ENCODE data around the gene ZNF740.

The ZNF740 gene

GRCh38 chr12:53145383-53146260 is 34.9 kb upstream of the ZNF740 start (continued):
- TF ChIP-seq ZBTB48 (tag by site-specific recombination; IDR thresholded peaks at IDR 0.05) (no peak), ZNF175 (tag by site-specific recombination; IDR thresholded peaks at IDR 0.05) (no peak), ZNF629 (tag by site-specific recombination; IDR thresholded peaks at IDR 0.05) (no peak), WT1 (tag by site-specific recombination; IDR thresholded peaks at IDR 0.05) (no peak)

GRCh38 chr12:53147181-53147580 is 33.3 kb upstream of the ZNF740 start:
- TF ChIP-seq ZNF335 (tag by site-specific recombination; conservative IDR thresholded peaks at IDR 0.05) (no peak), ZNF558 (tag by site-specific recombination; IDR thresholded peaks at IDR 0.05) (no peak), KLF8 (tag by site-specific recombination; IDR thresholded peaks at IDR 0.05) (no peak), ZNF148 (tag by site-specific recombination; IDR thresholded peaks at IDR 0.05; ENCODE audit: borderline replicate concordance) (no peak), ZNF544 (tag by site-specific recombination; IDR thresholded peaks at IDR 0.05) (no peak), ZNF155 (tag by site-specific recombination; IDR thresholded peaks at IDR 0.05) (no peak), ZNF670 (tag by site-specific recombination; IDR thresholded peaks at IDR 0.05; ENCODE audit: low read depth) (no peak)
- H3K9me3 ChIP-seq (ENCODE audit: control insufficient read depth, insufficient read depth, low read depth, low read length), result no peaks in the 10 kb centered on the region
- ChIA-PET POLR2A (interaction anchor here (1.0 kb wide), 1 partner anchor 68 kb away, joined by 6 read pairs; the partner anchor contains the start of gene SPRYD3), CTCF (interaction anchor here (0.6 to 0.8 kb wide), 2 partner anchors 26 to 86 kb away, joined by 3 to 4 read pairs; no protein-coding TSS in a partner anchor)
- H3K4me1 ChIP-seq (ENCODE audit: control insufficient read depth, insufficient read depth, low read length), result no peaks in the 10 kb centered on the region
- no peaks in the 10 kb centered on the region for H3K36me3 ChIP-seq (ENCODE audit: control insufficient read depth in 2 of 2, insufficient read depth in 1 of 2, low read length in 2 of 2)
- H3K4me3 ChIP-seq (ENCODE audit: low read depth, low read length), result no peak overlapping the region
- no peak overlapping the region for H3K27ac ChIP-seq (ENCODE audit: extremely low read depth, low read depth, low read length)

- POLR2A ChIA-PET, result no interaction called here
- CTCF ChIA-PET, result no interaction called here
Measured at GRCh38 chr12:53147653-53148052, 32.9 kb upstream of the ZNF740 start.

GRCh38 chr12:53151039-53151438 is 29.5 kb upstream of the ZNF740 start:
- ChIA-PET POLR2A (interaction anchor here (1.3 kb wide), 1 partner anchor 21 kb away, joined by 3 read pairs; no protein-coding TSS in a partner anchor), CTCF (interaction anchor here (0.6 to 1.3 kb wide), 2 partner anchors 9 to 171 kb away, joined by 3 to 5 read pairs; no protein-coding TSS in a partner anchor)
- Histone ChIP-seq H3K36me3 (ENCODE audit: control insufficient read depth in 2 of 2, insufficient read depth in 1 of 2, low read length in 2 of 2) (no peaks in the 10 kb centered on the region), H3K27ac (ENCODE audit: extremely low read depth, low read depth, low read length) (no peak overlapping the region), H3K4me3 (ENCODE audit: low read depth, low read length) (no peak overlapping the region), H3K9me3 (ENCODE audit: control insufficient read depth, insufficient read depth, low read depth, low read length) (no peaks in the 10 kb centered on the region), H3K4me1 (ENCODE audit: control insufficient read depth, insufficient read depth, low read length) (no peaks in the 10 kb centered on the region)
- TF ChIP-seq ZNF629 (tag by site-specific recombination; IDR thresholded peaks at IDR 0.05) (no peak), SP3 (tag by site-specific recombination; IDR thresholded peaks at IDR 0.05) (no peak), SETDB1 (IDR thresholded peaks at IDR 0.05; ENCODE audit: insufficient read length, low read length) (no peak), PRDM10 (tag by site-specific recombination; IDR thresholded peaks at IDR 0.05) (no peak), ZNF621 (tag by site-specific recombination; IDR thresholded peaks at IDR 0.05) (no peak), AEBP2 (tag by site-specific recombination; IDR thresholded peaks at IDR 0.05; ENCODE audit: borderline replicate concordance) (no peak)

More at GRCh38 chr12:53147653-53148052, 32.9 kb upstream of the ZNF740 start:
- H3K9me3 ChIP-seq (ENCODE audit: control insufficient read depth, insufficient read depth, low read depth, low read length), result no peaks in the 10 kb centered on the region
- H3K36me3 ChIP-seq (ENCODE audit: control insufficient read depth in 2 of 2, insufficient read depth in 1 of 2, low read length in 2 of 2), result no peaks in the 10 kb centered on the region
- H3K27ac ChIP-seq (ENCODE audit: extremely low read depth, low read depth, low read length), result no peak overlapping the region
- no peak overlapping the region for H3K4me3 ChIP-seq (ENCODE audit: low read depth, low read length)
- no peaks in the 10 kb centered on the region for H3K4me1 ChIP-seq (ENCODE audit: control insufficient read depth, insufficient read depth, low read length)
- TF ChIP-seq ATF2 (tag by site-specific recombination; IDR thresholded peaks at IDR 0.05; ENCODE audit: low read depth), result no peak
- TF ChIP-seq IKZF3 (tag by site-specific recombination; IDR thresholded peaks at IDR 0.05), result no peak
- no peak for TF ChIP-seq ZNF792 (tag by site-specific recombination; IDR thresholded peaks at IDR 0.05)
- no peak for TF ChIP-seq ZNF843 (tag by site-specific recombination; IDR thresholded peaks at IDR 0.05)
